Measurements from ENCODE around the gene ZNF438.
"Not testable (repeated sequence)": the region's sequence is repeated elsewhere in the genome, so short reads cannot be mapped to it uniquely, and the experiment has no call there.

Gene ZNF438

GRCh38 chr10:30970760-30971460 lies 60.8 kb downstream of the ZNF438 start:
- TF ChIP-seq ZFX (IDR thresholded peaks at IDR 0.05): no peak
- no peak for TF ChIP-seq CTCF (conservative IDR thresholded peaks at IDR 0.05)
- H3K27ac ChIP-seq: no peak overlapping the region

- H3K27ac ChIP-seq: no peak overlapping the region
- no peak for TF ChIP-seq ZFX (IDR thresholded peaks at IDR 0.05)
- TF ChIP-seq CTCF (conservative IDR thresholded peaks at IDR 0.05): no peak
Measured at GRCh38 chr10:30968711-30969110, 63.0 kb downstream of the ZNF438 start.

DNA sequence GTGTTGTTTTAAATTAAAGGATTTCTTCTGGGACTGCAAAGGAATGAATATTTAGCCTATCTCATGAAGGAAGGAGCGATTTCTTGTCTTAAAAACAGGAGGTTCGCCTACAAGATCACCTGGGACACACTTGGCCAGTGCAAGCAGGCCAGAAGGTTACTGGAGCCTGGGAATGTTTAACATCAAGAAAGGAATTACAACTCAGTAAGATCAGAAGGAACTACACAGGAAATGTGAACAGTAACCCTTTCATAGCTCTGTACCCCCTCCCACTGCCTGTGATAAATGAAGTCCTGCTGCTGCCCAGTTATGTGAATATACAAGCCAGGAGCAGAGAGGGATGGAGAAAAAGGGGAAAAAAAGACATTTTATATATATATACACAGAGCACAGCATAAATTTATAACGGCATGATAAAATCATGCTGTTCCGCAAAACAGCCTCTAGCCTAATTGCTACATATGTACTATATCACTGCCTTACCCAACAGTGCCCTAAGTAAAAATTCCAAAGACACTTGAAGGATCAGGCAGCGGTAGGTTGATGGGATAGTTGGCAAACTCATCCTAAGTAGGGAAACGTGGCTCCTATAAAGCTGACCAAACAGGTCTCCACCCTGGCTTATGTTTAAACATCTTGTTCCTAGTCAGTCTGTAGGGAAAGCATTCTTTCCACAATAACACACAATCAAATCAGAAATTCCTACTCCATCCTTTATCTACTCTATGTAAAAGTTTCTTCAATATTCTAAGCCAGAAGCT lies 63.8 kb downstream of the ZNF438 start:
- H3K27ac ChIP-seq: no peak overlapping the region
- no peak for TF ChIP-seq CTCF (conservative IDR thresholded peaks at IDR 0.05)
- TF ChIP-seq ZFX (IDR thresholded peaks at IDR 0.05): no peak

DNA sequence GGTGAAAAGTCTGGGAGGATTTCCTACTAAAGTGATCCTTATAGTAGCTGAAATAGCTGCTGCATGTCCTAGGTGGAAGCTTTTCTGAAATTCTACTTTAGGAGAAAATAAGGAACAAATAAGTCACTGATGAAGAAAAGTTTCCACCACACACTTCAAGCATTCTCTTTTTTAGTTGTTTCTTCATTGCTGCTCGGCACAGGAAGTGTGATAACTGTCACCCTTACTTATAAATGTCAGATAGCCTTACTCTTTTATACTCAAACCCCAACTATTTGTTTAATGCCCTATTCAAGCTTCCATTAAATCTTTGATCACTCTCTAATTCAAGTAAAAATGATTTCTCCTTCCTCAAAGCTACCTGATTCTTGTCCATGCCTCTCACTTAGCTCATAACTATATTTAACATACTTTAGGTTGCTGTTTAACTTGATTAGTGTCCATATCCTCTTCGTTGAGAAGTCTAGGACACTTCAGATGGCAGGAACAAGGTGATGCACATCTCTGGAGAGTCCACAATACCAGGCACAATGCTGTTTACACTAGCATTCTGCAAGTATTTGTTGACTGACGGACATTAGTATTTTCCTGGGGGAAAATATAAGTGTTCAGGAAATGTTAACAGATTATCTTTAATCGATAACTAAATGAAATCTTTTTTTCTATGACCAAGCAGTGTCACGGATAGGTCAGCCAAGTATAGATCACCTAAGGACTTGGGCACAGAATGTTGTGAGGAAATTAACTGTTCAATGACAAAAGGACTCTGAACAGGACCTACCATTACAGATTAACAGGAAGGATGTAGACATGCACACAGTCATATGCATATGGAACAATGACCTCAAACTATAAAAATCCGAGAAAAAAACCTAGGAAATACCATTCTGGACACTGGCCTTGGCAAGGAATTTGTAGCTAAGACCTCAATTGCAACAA lies 67.4 kb downstream of the ZNF438 start:
- TF ChIP-seq CTCF (conservative IDR thresholded peaks at IDR 0.05) (no peak), ZFX (IDR thresholded peaks at IDR 0.05) (no peak)

DNA sequence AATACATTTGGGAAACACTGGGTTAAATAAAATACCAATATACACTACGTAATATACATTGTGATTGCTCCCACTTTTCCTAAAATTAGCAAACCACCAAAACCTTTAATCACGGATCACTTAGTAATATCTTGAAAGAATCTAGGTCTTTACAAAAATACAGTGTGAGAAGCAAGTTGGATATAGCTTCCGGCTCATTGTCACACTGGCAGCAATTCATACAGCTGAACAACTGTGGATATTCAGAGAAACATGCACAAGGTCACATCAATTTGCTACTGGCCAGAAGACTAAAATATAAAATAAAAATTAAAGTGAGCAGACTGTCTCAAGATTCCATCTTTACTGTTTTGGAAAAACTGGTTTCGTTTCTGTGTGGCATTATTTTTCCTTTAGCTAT lies 69.1 kb downstream of the ZNF438 start:
- TF ChIP-seq CTCF (conservative IDR thresholded peaks at IDR 0.05) (no peak), ZFX (IDR thresholded peaks at IDR 0.05) (no peak)
- H3K27ac ChIP-seq: no peak overlapping the region

More for the DNA sequence above, 67.4 kb downstream of the ZNF438 start:
- no peak overlapping the region for H3K27ac ChIP-seq

GRCh38 chr10:30959836-30960210 lies 71.8 kb downstream of the ZNF438 start:
- no peak for TF ChIP-seq CTCF (conservative IDR thresholded peaks at IDR 0.05)
- no peak for TF ChIP-seq ZFX (IDR thresholded peaks at IDR 0.05)
- no peak overlapping the region for H3K27ac ChIP-seq

DNA sequence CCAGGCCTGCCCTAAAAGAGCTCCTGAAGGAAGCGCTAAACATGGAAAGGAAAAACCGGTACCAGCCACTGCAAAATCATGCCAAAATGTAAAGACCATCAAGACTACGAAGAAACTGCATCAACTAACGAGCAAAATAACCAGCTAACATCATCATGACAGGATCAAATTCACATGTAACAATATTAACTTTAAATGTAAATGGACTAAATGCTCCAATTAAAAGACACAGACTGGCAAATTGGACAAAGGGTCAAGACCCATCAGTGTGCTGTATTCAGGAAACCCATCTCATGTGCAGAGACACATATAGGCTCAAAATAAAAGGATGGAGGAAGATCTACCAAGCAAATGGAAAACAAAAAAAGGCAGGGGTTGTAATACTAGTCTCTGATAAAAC lies 82.4 kb downstream of the ZNF438 start:
- not testable (repeated sequence) for H3K27ac ChIP-seq
